HepG2 (cell line): ENCODE measurements around the gene PALM. TPM values are rescaled to one million over a fixed set of nuclear protein-coding genes. Genes with fewer than 3 reads are reported as not detected.

ENCODE experiments used
- KLF15 ChIP-seq: sonication (generic); formaldehyde crosslinking; IDR thresholded peaks from 2 replicates; pipeline ENCODE4 v1.8.1; 2023; ENCODE audit warnings: borderline replicate concordance, mild to moderate bottlenecking, inconsistent platforms, missing genetic modification reagents, mixed read lengths
- MEF2D ChIP-seq: sonication (generic); formaldehyde crosslinking; IDR thresholded peaks from 2 replicates; pipeline ENCODE4 v1.5.1; 2020; ENCODE audit warnings: mild to moderate bottlenecking, missing genetic modification reagents
- RBM39 ChIP-seq: fragments of 200-400 bp; formaldehyde crosslinking; IDR thresholded peaks from one replicate; pipeline ENCODE4 v1.6.1; 2018; ENCODE audit warnings: antibody characterized with exemption, mild to moderate bottlenecking, low read depth, low read length; ENCODE audit not compliant: poor library complexity, severe bottlenecking
- TBP ChIP-seq: sonication (generic); formaldehyde crosslinking; IDR thresholded peaks from 2 replicates; pipeline ENCODE4 v1.5.0; 2020; ENCODE audit warnings: missing genetic modification reagents
- ZBTB7B ChIP-seq: sonication (generic); formaldehyde crosslinking; IDR thresholded peaks from 2 replicates; pipeline ENCODE4 v1.4.0; 2020; ENCODE audit warnings: missing genetic modification reagents
- ZFY ChIP-seq: sonication (generic); formaldehyde crosslinking; IDR thresholded peaks from 2 replicates; pipeline ENCODE4 v1.4.0; 2020; ENCODE audit warnings: missing genetic modification reagents
- ZNF235 ChIP-seq: sonication (generic); formaldehyde crosslinking; IDR thresholded peaks from 2 replicates; pipeline ENCODE4 v1.8.1; 2023; ENCODE audit warnings: mild to moderate bottlenecking, missing genetic modification reagents, borderline replicate concordance
- ZNF432 ChIP-seq: sonication (generic); formaldehyde crosslinking; IDR thresholded peaks from 2 replicates; pipeline ENCODE4 v1.5.0; 2020; ENCODE audit warnings: missing genetic modification reagents, mild to moderate bottlenecking, borderline replicate concordance
- ZNF678 ChIP-seq: sonication (generic); formaldehyde crosslinking; IDR thresholded peaks from 2 replicates; pipeline ENCODE4 v1.4.0; 2020; ENCODE audit warnings: mild to moderate bottlenecking, missing genetic modification reagents
- polyA plus RNA-seq, 8 experiments: library from polyadenylated mRNA; depleted of rRNA in 3 of 8; stranded (reverse) in 7 of 8; unstranded in 1 of 8; fragments of >200 nt; fragmentation: Illumina TruSeq in 4 of 8; extraction: Trizol in 4 of 8; gene quantifications; 2 replicates each; pipeline versions ENCODE4 v1.2.1 to v1.2.3, GENCODE V29; 2011 to 2016; ENCODE audit warnings: low read depth in 4 of 8, missing spikeins in 1 of 8, mixed read lengths in 1 of 8; ENCODE audit not compliant: insufficient read depth in 1 of 8
- total RNA-seq, 5 experiments: library from RNA; depleted of rRNA; stranded (reverse); fragments of >200 nt; fragmentation: Illumina TruSeq; extraction: Trizol; gene quantifications; 2 replicates each; pipeline ENCODE4 v1.2.3, GENCODE V29; 2016; ENCODE audit warnings: low read depth in 1 of 5
- TF ChIP-seq, protein P1 (sequence below): sonication (generic); formaldehyde crosslinking; IDR thresholded peaks from 2 replicates; pipeline ENCODE4 v1.8.1; 2023; ENCODE audit warnings: mild to moderate bottlenecking, missing genetic modification reagents, borderline replicate concordance
- TF ChIP-seq, protein P2 (sequence below): sonication (generic); formaldehyde crosslinking; IDR thresholded peaks from 2 replicates; pipeline ENCODE4 v1.5.0; 2020; ENCODE audit warnings: mild to moderate bottlenecking, missing genetic modification reagents, moderate library complexity
- TF ChIP-seq, protein P3 (sequence below): sonication (generic); formaldehyde crosslinking; IDR thresholded peaks from 2 replicates; pipeline ENCODE4 v1.4.0; 2020; ENCODE audit warnings: missing genetic modification reagents
- TF ChIP-seq, protein P4 (sequence below): sonication (generic); formaldehyde crosslinking; IDR thresholded peaks from 2 replicates; pipeline ENCODE4 v1.4.0; 2020; ENCODE audit warnings: missing genetic modification reagents, borderline replicate concordance
- TF ChIP-seq, protein P5 (sequence below): sonication (generic); formaldehyde crosslinking; IDR thresholded peaks from 2 replicates; pipeline ENCODE4 v1.8.0; 2022; ENCODE audit warnings: mild to moderate bottlenecking, missing genetic modification reagents, moderate library complexity

The PALM gene
- total and polyA plus RNA-seq, 2 of the 13 experiments (the other 11 are each of a cell fraction or from before 2014, with no cell fraction given) = 4.0 to 9.7 TPM

DNA sequence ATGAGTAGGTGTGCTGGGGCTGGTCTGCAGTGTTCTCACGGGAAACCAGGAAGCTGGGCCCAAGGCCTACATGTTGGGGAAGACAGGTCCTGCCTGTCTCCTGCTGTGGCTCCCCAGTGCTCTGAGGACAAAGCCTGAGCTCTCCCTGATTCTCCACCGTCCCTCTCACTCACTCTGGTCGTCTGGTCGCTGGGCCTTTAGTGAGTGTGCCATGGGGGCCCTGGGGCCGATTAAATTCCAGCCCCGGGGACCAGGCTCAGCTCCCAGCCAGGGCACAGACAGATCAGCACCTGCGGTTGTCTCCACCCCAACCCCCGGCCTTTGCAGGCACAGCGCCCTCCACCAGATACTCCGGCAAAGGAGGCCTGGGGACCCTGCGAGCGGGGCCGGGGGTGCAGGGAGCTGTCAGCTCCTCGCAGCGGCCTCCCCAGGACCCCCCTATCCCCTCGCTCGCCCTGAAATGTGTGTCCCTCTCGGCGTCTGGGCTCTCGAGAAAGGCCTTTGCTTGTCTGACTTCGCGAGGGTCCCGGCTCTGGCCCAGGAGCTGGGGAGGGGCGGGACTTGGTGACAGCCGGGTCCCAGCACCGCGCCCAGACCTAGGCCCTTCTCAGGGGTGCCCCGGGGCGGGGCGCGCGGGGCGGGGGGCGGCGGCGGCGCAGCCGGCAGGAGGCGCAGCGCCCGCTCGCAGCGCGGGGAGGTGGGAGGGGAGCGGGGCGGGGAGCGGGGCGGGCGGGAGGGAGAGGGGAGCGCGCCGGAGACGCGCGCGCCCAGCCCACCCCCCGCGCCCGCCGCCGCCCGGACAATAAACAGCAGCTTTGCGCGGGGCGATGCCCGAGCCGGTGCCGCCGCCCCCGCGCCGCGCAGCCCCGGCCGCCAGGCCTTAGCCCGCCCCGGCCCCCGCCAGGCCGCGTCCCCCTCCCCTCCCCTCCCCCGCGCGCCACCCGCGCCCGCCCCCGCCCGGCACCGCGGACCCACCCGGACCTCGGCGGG is at the start of gene PALM (continued):
- TF ChIP-seq, protein P1, sequence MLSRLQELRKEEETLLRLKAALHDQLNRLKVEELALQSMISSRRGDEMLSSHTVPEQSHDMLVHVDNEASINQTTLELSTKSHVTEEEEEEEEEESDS (CRISPR knock-in tag) = no peak
- TF ChIP-seq ZBTB7B (CRISPR knock-in tag) (0 out of 2 replicates have a peak, but pooled peaks have one; percentile 44), ZNF678 (CRISPR knock-in tag) (no peak), ZFY (peak; percentile 56), RBM39 (peak; percentile 35), KLF15 (CRISPR knock-in tag) (no peak), MEF2D (no peak), ZNF432 (CRISPR knock-in tag) (no peak), TBP (no peak), ZNF235 (CRISPR knock-in tag) (0 out of 2 replicates have a peak, but pooled peaks have one; percentile 47)
- TF ChIP-seq, protein P2, sequence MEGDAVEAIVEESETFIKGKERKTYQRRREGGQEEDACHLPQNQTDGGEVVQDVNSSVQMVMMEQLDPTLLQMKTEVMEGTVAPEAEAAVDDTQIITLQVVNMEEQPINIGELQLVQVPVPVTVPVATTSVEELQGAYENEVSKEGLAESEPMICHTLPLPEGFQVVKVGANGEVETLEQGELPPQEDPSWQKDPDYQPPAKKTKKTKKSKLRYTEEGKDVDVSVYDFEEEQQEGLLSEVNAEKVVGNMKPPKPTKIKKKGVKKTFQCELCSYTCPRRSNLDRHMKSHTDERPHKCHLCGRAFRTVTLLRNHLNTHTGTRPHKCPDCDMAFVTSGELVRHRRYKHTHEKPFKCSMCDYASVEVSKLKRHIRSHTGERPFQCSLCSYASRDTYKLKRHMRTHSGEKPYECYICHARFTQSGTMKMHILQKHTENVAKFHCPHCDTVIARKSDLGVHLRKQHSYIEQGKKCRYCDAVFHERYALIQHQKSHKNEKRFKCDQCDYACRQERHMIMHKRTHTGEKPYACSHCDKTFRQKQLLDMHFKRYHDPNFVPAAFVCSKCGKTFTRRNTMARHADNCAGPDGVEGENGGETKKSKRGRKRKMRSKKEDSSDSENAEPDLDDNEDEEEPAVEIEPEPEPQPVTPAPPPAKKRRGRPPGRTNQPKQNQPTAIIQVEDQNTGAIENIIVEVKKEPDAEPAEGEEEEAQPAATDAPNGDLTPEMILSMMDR = peak; percentile 47
- TF ChIP-seq, protein P3, sequence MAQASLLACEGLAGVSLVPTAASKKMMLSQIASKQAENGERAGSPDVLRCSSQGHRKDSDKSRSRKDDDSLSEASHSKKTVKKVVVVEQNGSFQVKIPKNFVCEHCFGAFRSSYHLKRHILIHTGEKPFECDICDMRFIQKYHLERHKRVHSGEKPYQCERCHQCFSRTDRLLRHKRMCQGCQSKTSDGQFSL (CRISPR knock-in tag) = peak; percentile 25; the same call in 1 of the 2 replicates
- TF ChIP-seq, protein P4, sequence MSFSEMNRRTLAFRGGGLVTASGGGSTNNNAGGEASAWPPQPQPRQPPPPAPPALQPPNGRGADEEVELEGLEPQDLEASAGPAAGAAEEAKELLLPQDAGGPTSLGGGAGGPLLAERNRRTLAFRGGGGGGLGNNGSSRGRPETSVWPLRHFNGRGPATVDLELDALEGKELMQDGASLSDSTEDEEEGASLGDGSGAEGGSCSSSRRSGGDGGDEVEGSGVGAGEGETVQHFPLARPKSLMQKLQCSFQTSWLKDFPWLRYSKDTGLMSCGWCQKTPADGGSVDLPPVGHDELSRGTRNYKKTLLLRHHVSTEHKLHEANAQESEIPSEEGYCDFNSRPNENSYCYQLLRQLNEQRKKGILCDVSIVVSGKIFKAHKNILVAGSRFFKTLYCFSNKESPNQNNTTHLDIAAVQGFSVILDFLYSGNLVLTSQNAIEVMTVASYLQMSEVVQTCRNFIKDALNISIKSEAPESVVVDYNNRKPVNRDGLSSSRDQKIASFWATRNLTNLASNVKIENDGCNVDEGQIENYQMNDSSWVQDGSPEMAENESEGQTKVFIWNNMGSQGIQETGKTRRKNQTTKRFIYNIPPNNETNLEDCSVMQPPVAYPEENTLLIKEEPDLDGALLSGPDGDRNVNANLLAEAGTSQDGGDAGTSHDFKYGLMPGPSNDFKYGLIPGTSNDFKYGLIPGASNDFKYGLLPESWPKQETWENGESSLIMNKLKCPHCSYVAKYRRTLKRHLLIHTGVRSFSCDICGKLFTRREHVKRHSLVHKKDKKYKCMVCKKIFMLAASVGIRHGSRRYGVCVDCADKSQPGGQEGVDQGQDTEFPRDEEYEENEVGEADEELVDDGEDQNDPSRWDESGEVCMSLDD = 0 out of 2 replicates have a peak, but pooled peaks have one; percentile 43
- TF ChIP-seq, protein P5, sequence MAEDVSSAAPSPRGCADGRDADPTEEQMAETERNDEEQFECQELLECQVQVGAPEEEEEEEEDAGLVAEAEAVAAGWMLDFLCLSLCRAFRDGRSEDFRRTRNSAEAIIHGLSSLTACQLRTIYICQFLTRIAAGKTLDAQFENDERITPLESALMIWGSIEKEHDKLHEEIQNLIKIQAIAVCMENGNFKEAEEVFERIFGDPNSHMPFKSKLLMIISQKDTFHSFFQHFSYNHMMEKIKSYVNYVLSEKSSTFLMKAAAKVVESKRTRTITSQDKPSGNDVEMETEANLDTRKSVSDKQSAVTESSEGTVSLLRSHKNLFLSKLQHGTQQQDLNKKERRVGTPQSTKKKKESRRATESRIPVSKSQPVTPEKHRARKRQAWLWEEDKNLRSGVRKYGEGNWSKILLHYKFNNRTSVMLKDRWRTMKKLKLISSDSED (CRISPR knock-in tag) = no peak
